Gastroesophageal sphincter (tissue), 4 donors: ENCODE measurements around the gene DOCK10. TPM values are rescaled to one million over a fixed set of nuclear protein-coding genes. Genes with fewer than 3 reads are reported as not detected.

ENCODE experiments used
- ATAC-seq: fragments of 150-250 bp; one replicate; pipeline ENCODE4 v1.9.1; 2016; ENCODE audit warnings: mild to moderate bottlenecking, moderate library complexity
- H3K27ac ChIP-seq, 4 donors: fragments of 200-600 bp; sonication (generic) in 3 of 4; 1 replicate in 3 of 4; 2 replicates in 1 of 4; pipeline ENCODE4 v1.5.1; 2016 to 2019
- H3K27me3 ChIP-seq: fragments of 200-600 bp; sonication (generic); one replicate; pipeline ENCODE4 v1.5.1; 2019
- H3K36me3 ChIP-seq, 2 donors: fragments of 200-600 bp; sonication (generic); one replicate each; pipeline ENCODE4 v1.5.1; 2019; ENCODE audit warnings: control low read depth in 1 of 2
- H3K4me1 ChIP-seq, 3 donors: fragments of 200-600 bp; sonication (generic); 1 replicate in 2 of 3; 2 replicates in 1 of 3; pipeline ENCODE4 v1.5.1; 2016 to 2019; ENCODE audit warnings: control low read depth in 2 of 3
- H3K4me3 ChIP-seq, 2 donors: fragments of 200-600 bp; sonication (generic); one replicate each; pipeline ENCODE4 v1.5.1; 2019; ENCODE audit warnings: mild to moderate bottlenecking in 1 of 2, moderate library complexity in 1 of 2
- H3K9me3 ChIP-seq, 3 donors: fragments of 200-600 bp; sonication (generic); one replicate each; pipeline ENCODE4 v1.5.1; 2017 to 2019; ENCODE audit warnings: control low read depth in 2 of 3
- CTCF ChIP-seq, 4 experiments: fragments of 200-600 bp in 2 of 4; fragments of 450-650 bp in 2 of 4; sonication (generic) in 1 of 4; IDR thresholded peaks; one replicate each; pipeline ENCODE4 v1.5.1; 2017 to 2019; ENCODE audit warnings: antibody characterized with exemption in 4 of 4, mild to moderate bottlenecking in 2 of 4, moderate library complexity in 2 of 4
- EP300 ChIP-seq: sonication (generic); formaldehyde crosslinking; IDR thresholded peaks from one replicate; pipeline ENCODE4 v1.6.1; 2017; ENCODE audit warnings: antibody characterized with exemption, mild to moderate bottlenecking
- POLR2A ChIP-seq, 2 donors: fragments of 450-650 bp; IDR thresholded peaks; one replicate each; pipeline ENCODE4 v1.6.1; 2017; ENCODE audit warnings: antibody characterized with exemption in 2 of 2, mild to moderate bottlenecking in 2 of 2, moderate library complexity in 1 of 2
- POLR2AphosphoS5 ChIP-seq: sonication (generic); formaldehyde crosslinking; IDR thresholded peaks from one replicate; pipeline ENCODE4 v1.6.1; 2017; ENCODE audit warnings: antibody characterized with exemption
- WGBS, 2 donors: methylation state at CpG; one replicate each; pipeline ENCODE4 v1.1.5; 2018; ENCODE audit warnings: low coverage in 1 of 2; 5-methylcytosine and 5-hydroxymethylcytosine counted together
- total RNA-seq, 4 donors: library from RNA; depleted of rRNA; stranded (reverse); fragments of >200 nt; gene quantifications; one replicate each; pipeline ENCODE4 v1.1.0, GENCODE V29; 2016

The DOCK10 gene
- total RNA-seq, 4 donors from 2014 or later = 3.6 to 12.6 (median 7.3) TPM

DNA sequence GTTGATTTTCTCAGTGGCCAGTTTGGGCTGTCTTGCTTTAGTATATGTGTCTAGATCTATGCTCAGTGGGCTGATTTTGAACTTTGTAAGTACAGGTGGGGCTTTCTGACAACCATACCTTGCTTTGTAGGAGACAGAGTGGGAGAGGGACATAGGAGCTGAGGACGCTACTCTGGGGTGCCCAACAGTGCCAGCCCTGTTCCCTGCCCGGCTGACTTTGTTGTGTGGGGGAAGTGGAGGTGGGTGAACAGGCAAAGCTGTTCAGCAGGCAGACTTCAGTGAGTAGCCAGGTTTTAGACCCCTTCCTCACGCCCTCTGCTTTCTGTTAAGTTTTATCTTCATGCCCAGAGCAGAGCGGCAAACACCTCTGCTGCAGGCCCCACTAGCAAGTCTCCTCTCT, 44.2 kb upstream of the DOCK10 start:
- Histone ChIP-seq H3K9me3 (no peaks in the 10 kb centered on the region), H3K4me3 (no peak overlapping the region), H3K27me3 (no peaks in the 10 kb centered on the region), H3K36me3 (no peaks in the 10 kb centered on the region), H3K4me1 (no peaks in the 10 kb centered on the region), H3K27ac (no peak overlapping the region)
- WGBS, 2 donors = 79 to 94% methylated on average over 2 to 3 of the region's 4 CpGs
- no peak for TF ChIP-seq EP300
- no peak for TF ChIP-seq POLR2A (IDR thresholded peaks at IDR 0.05)
- TF ChIP-seq POLR2AphosphoS5 = no peak
- no peak for TF ChIP-seq CTCF (IDR thresholded peaks at IDR 0.05)
- ATAC-seq = no peak

- 90 to 91% methylated on average over 3 of the region's 3 CpGs for WGBS, 2 donors
- Histone ChIP-seq H3K9me3 (no peaks in the 10 kb centered on the region), H3K27me3 (no peaks in the 10 kb centered on the region), H3K36me3 (no peaks in the 10 kb centered on the region), H3K4me3 (no peak overlapping the region), H3K4me1 (no peaks in the 10 kb centered on the region), H3K27ac (no peak overlapping the region)
- no peak for ATAC-seq
- TF ChIP-seq EP300 (no peak), CTCF (IDR thresholded peaks at IDR 0.05) (no peak), POLR2AphosphoS5 (no peak), POLR2A (IDR thresholded peaks at IDR 0.05) (no peak)
Observed at GRCh38 chr2:225083276-225083675, 41.0 kb upstream of the DOCK10 start.

GRCh38 chr2:225076125-225076524, 33.9 kb upstream of the DOCK10 start:
- TF ChIP-seq POLR2AphosphoS5 (no peak), CTCF (IDR thresholded peaks at IDR 0.05) (no peak), POLR2A (IDR thresholded peaks at IDR 0.05) (no peak), EP300 (no peak)
- Histone ChIP-seq H3K4me3 (no peak overlapping the region), H3K36me3 (no peaks in the 10 kb centered on the region), H3K27me3 (no peaks in the 10 kb centered on the region), H3K27ac (no peak overlapping the region), H3K4me1 (no peaks in the 10 kb centered on the region), H3K9me3 (no peaks in the 10 kb centered on the region)
- ATAC-seq = no peak

DNA sequence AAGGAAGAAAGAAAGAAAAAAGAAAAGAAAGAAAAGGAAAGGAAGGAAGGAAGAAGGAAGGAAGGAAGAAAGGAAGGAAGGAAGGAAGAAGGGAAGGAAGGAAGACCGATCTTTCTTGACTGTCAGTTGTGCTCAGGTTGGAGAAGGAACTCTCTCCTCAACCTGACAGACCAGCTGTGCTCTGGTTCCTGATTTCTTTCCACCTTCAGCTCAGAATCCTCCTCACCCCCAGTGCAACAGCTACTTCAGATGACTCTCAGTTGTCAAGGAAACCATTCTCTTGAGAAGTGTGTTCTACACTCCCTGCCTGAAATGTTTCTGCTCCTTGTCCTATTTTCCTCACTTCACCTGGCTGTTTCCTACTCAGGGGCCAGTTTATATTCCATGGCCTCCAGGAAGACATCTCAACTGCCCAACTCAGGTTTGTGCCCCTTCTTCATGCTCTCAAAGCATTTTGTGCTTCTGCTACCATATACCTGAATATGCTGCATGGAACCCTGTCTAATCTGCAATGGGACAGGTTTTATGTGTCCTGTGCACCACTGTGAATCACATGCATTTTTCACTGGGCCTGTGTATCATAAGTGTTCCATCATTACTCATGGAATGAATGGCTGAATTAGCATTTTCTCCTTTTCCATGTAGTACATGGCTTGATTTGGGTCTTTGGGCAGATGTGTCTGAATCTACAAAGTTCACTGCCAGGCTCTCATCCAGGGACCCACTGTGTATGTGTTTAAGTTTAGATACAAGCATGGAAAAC, 32.8 kb upstream of the DOCK10 start:
- no peak for ATAC-seq
- Histone ChIP-seq H3K4me1 (no peaks in the 10 kb centered on the region), H3K36me3 (no peaks in the 10 kb centered on the region), H3K27ac (no peak overlapping the region), H3K4me3 (no peak overlapping the region), H3K9me3 (no peaks in the 10 kb centered on the region), H3K27me3 (no peaks in the 10 kb centered on the region)
- WGBS, 2 donors = 40 to 72% methylated on average over 1 of the region's 1 CpG
- no peak for TF ChIP-seq EP300
- no peak for TF ChIP-seq POLR2A (IDR thresholded peaks at IDR 0.05)
- TF ChIP-seq CTCF (IDR thresholded peaks at IDR 0.05) = no peak
- TF ChIP-seq POLR2AphosphoS5 = no peak

DNA sequence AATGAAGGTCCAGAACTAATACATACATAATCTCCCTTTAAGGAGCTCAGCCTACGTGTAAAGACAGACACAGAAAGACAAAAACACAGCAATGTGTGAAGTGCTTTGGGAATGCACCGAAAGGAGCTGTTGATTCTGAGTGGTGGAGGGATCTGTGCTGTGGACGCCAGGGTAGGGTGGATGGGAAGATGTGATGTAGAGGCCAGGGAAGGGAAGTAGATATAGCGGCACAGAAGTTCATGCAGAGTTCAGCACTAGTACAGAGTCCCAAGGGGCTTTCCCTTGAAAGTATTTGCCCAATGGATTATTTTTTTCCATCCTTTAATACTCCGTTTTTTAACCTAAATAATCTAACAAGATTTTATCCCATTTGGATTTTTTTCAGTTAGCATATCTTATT, 32.1 kb upstream of the DOCK10 start:
- no peaks in the 10 kb centered on the region for H3K9me3 ChIP-seq
- 61 to 63% methylated on average over 2 to 5 of the region's 5 CpGs for WGBS, 2 donors
- ATAC-seq = no peak
- H3K27me3 ChIP-seq = no peaks in the 10 kb centered on the region
- H3K27ac ChIP-seq = no peak overlapping the region
- no peaks in the 10 kb centered on the region for H3K36me3 ChIP-seq
- H3K4me1 ChIP-seq = no peaks in the 10 kb centered on the region
- H3K4me3 ChIP-seq = no peak overlapping the region
- TF ChIP-seq POLR2AphosphoS5 = no peak
- no peak for TF ChIP-seq EP300
- no peak for TF ChIP-seq CTCF (IDR thresholded peaks at IDR 0.05)
- TF ChIP-seq POLR2A (IDR thresholded peaks at IDR 0.05) = no peak
